NCI-H1930 (cell line): ENCODE results near the gene RUFY1.
"Not testable (repeated sequence)": the region's sequence is repeated elsewhere in the genome, so short reads cannot be mapped to it uniquely, and the experiment has no call there.

Experiments
- DNase-seq, 2 experiments: peaks; one replicate each; lab custom pipeline; 2025; lab: John Stamatoyannopoulos, UW

The RUFY1 gene

DNA sequence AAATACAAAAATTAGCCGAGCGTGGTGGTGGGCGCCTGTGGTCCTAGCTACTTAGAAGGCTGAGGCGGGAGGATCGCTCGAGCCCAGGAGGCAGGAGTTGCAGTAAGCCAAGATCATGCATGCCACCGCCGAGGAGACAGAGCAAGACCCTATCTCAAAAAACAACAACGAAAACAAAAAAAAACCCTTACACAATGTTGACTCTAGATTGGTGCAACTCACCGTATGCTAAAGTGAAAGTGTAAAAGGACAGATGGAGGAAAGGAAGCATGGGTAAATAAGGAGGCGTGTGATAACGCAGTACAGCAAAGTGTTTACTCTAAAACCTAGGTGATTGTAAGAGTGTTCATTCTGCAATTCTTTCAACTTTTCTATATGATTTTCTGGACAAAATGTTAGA is 15.9 kb upstream of the RUFY1 start:
- DNase-seq: no peak

DNA sequence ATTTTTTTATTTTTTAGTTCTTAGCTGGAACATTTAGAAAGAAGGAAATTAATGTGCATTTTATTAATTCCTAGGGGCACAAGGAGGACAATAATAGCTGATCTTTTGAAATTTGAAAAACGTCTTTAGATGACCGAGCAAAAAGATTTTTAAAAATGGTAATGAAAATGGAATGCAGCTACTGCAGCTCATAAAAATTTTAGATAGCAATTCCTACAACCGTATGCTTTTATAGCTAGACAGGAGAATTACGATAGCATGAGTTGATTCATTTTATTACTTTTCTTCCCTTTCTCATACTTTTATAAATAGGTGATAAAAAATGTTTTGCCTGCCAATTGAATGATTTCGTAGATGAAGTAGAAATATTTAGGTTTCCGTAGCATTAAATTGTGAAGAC is 13.7 kb upstream of the RUFY1 start:
- DNase-seq: no peak

DNA sequence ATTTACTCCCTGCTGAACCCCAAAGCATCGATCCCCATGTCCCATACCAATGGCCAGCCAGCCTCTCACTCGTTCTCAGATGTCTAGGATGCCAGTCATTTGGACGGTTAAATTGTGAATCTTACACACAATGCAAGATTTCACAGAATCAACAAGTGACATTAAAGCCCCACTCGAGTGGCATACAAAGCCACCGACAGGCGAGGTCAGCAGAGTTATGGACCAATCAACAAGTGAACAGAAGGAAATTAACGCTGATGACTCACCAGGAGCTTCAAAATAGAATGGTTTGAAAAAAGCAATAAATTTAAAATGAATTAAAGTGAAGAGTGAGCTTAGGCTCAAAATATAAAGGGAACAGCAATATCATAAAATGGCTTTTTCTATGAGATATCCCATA is 8.2 kb upstream of the RUFY1 start:
- no peak for DNase-seq

DNA sequence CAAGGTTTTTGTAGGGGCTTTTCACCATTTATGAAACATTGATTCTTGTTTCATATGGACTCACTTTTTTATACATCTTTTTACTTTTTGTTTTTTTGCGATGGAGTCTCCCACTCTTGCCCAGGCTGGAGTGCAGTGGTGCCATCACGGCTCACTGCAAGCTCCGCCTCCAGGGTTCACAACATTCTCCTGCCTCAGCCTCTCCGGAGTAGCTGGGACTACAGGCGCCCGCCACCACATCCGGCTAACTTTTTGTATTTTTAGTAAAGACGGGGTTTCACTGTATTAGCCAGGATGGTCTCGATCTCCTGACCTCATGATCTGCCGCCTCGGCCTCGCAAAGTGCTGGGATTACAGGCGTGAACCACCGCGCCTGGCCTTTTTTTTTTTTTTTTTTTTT is 7.1 kb upstream of the RUFY1 start:
- not testable (repeated sequence) for DNase-seq

DNA sequence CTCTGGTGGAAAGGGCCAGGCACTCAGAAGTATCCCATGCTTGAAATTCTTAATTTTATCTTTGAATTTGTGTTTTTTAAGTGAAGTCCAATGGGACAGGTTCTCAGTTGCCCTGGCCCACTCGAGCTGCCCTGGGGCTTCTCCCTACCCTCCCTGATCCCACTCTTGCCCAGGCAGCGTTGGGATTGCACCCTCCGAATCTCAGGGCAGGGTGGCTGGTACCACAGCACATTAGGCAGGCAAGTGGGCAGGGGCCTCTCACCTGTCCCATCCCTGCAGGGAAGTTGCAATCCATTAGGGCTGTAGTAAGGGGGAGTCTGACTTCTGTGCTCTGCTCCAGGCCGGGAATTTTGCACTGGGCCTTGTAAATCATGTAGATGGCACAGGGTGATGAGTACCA is 2.7 kb downstream of the RUFY1 start:
- no peak for DNase-seq

DNA sequence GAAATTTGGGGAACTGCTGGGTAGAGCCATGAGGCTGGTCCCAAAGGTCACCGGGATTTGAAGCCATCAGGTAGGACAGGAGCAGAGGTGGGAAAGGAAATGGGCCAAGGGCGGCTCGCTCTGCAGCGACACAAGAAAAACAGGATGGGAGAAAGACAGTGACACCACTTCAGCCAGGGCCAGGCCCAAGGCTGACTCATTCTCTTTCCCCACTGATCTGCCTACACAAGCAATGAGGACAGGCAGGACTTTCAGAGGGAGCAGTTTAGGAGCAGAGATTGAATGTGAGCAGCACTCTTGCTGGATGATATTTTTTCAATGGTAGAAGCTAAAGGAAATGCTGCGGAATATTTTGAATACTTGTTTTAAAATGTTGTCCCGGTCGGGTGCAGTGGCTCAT is 3.5 kb downstream of the RUFY1 start:
- DNase-seq: no peak

DNA sequence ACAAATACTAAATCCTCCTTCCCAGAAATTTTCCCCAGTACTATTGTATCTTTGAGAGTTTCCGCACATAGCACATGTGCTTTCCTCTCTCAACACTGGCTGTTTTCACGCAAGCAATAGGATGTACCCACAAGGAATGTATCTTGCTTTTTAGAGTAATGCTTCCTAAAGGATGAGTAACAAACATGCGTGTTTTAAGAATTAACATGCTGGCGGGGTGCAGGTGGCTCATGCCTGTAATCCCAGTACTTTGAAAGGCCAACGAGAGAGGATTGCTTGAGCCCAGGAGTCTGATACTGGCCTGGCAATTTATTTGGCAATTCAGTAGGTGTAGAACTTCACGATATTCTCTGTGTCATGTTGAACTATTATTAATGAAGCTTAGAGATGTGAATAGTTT is 4.6 kb downstream of the RUFY1 start:
- DNase-seq: no peak

DNA sequence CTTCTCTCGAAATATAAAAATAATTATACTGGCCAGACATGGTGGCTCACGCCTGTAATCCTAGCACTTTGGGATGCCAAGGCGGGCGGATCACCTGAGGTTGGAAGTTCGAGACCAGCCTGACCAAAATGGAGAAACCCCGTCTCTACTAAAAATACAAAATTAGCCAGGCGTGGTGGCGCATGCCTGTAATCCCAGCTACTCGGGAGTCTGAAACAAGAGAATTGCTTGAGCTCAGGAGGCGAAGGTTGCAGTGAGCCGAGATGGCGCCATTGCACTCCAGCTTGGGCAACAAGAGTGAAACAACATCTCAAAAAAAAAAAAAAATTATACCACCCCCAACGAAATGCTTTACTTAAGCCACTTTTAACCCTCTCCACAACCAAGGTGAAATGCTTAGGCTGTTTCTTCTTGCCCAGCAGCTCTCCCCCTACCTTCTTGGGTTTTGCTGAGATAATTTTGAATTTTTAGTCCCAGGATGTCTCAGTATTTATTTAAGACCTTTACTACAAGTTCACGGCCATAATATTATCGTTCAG is 8.0 kb downstream of the RUFY1 start:
- not testable (repeated sequence) for DNase-seq

DNA sequence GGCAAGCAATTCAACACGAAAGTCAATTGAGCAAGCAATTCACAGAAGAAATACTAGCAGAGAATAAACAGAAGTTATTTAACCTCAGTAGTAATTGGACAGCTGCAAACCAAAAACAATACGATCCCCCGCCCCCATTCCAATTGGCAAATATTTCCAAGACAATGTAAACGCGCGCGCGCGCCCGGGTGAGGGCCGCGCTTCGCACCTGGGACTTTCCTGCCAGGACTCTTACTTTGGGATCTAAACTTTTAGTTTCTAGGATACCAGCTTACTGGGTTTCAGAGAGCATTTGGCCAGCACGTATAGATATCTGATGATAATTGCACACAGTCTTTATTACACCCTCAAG is 8.6 kb downstream of the RUFY1 start:
- DNase-seq: peak; percentile 18 to 33

DNA sequence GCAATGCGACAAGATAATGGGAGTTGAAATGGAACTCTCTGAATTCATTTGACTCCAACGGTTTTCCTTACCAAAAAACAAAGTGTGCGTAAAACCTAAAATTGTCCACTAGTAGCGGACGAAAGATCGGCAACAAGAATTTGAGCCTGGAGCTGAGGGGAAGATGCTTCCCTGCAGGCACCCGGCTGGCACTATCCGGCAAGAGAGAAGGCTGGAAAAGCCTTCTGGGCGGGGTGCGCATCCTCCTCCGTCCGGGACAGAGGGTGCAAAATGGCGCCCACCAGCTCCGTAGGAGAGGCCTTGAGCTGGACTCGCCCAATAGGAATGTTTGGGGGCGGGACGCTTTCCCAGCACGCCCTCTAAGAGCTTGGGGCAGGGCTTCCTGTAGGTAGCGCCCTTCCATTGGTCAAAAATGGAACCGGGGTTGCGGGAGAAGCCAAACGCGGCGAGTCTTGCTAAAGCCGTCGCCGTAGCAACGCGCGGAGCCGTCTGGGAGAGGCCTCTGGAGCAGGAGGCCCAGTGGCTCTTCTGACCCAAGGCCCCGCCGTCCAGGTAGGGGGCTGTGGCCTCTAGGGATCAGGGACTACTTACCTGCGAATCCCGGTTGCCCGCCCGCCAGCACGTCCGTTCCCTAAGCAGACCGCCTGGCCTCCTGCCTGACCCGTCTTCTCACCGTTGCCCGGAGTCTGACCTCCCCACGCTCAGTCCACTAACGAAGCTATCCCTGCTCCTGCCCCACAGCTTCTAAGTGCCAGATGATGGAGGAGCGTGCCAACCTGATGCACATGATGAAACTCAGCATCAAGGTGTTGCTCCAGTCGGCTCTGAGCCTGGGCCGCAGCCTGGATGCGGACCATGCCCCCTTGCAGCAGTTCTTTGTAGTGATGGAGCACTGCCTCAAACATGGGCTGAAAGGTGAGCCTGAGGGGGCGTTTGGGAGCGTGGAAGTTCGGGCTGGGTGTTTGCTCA is 9.2 kb downstream of the RUFY1 start:
- peak; percentile 94 for DNase-seq

DNA sequence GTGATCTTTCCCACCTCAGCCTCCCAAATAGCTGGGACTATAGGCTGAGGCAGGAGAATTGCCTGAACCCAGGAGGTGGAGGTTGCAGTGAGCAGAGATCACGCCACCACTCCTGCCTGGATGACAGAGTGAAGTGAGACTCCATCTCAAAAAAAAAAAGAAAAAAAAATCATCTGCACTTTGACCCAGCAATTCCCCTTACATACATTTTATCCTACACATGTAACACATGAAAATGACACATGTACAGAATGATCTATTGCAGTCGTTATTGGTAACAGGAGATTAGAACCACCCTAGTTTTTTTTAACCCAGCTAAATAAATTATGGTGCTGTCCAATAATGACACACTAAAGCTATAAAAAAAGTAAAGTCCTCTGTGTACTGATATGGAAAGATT is 14.2 kb downstream of the RUFY1 start:
- DNase-seq: no peak

DNA sequence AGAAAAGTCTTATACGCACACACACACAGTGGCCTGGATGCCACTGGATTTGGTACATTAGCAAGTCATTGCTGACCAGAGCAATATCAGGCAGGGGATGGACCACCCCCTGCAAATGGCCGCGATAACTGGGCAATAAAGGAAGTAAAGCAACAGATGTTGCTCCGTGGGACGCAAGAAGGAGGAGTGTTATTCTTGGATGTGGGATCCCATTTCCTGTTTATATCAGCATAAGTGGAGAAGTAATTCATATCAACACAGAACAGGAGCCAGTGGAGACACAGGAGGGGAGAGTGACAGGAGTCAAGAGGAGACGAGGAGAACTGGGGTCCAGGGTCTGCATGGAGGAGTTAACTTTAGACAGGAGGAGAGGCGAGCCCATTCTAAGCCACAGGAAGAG is 18.4 kb downstream of the RUFY1 start:
- no peak for DNase-seq

DNA sequence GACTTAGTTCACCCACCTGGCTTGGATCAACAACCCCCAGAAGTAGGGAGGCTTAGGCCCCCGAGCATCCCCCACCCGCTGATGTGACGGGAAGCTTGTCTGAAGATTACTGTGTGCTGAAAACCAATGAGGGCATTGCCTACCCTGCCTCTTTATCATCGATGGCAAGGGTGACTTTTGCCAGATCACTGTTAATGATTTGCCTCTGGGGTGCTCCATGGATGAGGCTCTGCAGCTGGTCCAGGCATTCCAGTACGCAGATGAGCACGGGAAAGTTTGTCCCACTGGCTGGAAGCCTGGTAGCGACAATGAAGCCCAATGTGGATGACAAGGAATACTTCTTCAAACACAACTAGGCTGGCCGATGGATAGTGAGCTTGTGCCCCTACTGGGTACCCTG is 22.0 kb downstream of the RUFY1 start:
- no peak for DNase-seq

DNA sequence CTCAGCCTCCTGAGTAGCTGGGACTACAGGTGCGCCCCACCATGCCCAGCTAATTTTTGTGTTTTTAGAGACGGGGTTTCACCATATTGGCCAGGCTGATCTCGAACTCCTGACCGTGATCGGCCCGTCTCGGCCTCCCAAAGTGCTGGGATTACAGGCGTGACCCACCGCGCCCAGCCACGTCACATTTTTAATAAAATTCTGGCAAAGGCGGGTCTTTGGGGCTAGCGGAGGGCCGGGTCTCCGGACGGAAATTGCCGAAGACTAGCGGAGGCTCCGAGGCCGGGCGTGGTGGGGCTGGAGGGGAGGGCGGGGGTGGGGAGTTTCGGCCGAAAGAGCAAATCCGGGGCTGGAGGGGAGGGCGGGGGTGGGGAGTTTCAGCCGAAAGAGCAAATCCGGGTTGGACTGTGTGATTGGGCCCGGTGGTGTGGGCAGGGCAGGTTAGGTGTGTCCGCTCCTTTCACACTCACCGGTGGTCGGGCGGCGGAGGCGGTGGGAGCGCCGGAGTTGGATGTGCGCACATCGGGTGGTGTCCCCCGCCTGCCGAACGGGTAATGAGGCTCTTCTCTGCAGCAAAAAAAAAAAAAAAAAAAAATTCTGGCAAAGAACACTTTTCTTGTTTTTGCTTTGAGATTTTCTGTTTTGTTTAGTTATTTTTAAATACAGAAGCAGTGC is 27.1 kb downstream of the RUFY1 start:
- DNase-seq: no peak

DNA sequence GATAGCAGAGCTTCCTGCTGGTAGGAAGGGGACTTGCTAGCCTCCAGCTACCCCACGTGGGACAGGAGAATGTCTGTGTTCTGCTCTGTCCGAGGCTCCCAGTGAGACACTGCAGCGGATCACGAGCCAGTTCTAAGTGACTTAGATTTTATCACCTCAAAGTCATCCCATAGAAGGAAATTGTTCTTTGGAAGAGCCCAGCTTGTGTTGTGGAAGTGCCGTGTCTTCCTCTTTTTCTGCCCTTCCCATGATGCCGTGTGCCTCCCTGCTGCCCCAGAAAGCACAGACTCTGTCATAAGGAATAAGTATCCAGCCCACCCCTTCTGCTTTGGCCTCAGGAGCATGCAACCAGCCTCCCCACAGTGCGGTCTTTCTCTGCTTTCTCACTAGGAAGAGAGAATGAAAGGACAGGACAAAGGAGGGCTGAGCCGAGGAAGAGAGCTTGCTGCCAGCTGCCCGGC is 35.6 kb downstream of the RUFY1 start:
- no peak for DNase-seq

DNA sequence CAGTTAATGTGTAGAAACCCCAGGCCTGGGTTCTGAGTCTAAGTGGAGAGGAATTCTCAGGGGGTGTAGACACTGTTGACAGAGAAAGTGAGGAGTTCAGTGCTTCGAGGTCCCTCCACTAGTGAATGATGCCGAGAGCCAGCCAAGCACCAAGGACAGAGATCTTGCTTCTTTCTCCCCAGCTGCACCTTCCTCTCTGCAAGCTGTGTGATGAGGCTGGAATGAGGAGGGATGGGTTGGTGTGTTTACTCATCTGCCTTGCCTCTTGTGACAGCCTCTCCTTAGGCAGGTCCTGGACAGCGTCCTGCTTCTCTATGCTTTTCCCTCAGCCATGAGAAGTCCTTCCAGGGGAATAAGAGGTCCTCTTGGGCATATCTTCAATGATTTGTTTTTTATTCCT is 37.8 kb downstream of the RUFY1 start:
- no peak for DNase-seq

DNA sequence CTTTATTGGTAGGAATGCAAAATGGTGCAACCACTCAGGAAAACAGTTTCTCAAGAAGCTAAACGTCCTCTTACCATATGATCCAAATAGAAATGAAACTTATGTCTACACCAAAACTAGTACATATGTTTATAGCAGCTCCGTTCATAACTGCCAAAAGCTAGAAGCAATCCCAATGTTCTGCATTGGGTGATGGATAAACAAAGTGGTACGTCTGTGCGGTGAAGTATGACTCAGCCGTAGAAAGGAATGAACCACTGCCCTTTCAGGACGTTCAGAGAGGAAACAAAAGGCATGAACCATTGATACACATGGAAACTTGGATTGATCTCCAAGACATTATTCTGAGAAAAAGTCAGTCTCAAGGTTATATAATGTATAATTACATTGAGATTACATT is 45.6 kb downstream of the RUFY1 start:
- no peak for DNase-seq

DNA sequence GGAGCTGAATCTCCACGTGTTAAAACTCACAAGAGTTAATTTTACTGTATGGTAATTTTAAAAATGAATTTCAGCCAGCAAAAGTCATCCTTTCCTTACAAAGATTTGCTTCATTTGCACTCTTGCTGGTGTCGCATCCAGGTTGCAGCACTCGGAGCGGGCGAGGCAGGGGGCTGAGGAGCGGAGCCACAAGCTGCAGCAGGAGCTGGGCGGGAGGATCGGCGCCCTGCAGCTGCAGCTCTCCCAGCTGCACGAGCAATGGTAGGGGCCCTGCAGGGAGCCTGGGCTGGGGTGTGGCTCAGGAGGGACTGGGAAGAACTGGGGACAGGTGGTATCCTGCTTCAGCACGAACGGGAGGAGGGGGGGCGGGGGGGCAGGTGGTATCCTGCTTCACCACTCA is 46.1 kb downstream of the RUFY1 start:
- DNase-seq: no peak

DNA sequence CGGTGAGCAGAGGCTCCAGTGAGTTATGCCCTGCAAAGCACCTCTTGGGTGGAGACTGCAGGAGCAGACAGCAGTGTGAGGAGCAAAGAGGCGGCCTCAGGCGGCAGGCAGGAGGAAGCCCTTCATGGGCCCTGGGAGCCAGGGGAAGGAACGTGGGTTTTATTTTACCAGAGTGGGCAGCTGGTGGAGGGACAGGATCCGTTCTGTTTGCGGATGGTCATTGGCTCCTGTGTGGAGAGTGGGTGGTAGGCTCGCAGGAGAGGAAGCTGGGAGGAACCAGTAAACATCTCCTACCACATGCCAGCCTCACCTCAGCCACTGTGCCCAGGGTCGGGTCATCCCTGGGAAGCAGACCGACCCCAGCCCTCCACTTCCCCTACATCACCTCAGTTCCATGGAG is 48.7 kb downstream of the RUFY1 start:
- no peak for DNase-seq

DNA sequence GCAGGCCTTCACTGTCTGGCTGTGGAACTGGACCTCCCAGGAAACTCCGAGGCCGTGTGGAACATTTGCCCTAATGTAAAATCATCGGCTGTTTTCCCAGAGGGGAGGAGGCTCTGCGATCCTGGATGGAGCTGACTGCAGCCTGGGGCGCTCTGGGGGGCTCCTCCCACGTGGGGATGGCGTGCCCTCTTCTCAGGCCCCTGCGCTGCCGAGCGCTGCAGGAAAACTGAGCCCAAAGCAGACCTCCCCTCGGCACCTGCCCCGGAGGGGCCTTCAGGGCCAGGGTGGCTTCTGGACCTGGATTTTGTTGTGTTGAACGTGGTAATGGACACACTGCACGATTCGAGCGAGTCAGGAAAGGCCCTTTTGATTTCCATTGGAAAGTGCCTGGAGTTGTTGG is 49.2 kb downstream of the RUFY1 start:
- DNase-seq: no peak

DNA sequence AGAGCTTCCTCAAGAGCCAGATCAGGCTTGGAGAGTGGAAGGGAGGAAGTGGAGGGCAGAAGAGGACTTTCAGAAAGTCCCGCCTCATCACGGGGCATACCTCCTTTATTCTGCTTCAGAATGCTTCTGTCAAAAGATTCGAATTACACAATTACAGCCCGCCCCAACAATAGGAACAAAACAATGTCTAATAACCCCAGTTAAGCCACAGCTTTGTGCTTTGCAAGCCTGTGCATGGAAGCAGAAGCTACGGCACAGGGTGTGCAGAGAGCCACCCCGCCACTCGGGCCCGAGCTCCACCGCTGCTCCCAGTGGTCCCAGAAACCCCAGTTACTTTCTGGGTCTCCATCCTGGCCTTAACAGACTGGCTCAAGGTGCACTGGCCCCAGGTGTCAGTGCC is 49.6 kb downstream of the RUFY1 start:
- DNase-seq: no peak

DNA sequence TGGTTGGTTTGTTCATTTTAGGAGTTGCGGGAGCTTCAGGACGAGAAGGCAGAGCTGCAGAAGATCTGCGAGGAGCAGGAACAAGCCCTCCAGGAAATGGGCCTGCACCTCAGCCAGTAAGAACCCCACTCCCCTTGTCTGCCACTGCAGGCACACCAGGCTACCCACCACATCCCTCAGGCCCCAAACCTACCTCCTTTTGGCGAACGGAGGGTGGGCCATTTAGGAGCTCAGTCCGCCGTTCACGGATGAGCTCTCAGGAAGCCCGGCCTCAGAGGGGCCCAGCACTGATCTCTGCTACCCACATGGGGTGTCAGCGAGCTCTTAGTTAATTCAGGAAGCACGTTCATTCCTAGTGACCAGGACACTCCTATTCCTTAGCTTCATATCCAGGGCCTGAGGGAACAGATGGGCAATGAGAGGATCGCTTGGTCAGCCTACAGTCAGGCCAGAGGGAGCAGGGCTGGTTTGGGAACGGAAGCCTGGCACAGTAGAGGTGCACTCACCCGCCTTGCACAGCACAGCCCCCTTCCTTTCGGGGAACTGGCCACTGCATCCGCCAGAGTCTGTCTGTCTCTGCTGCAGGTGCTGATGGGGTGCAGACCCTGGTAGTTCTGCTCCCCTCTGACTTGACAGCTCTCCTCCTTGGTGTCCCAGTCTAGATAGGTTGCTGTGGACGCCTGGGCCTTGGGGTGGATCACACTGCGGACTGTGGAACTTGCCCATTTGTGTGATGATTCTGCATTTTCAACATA is 51.7 kb downstream of the RUFY1 start:
- DNase-seq: no peak

DNA sequence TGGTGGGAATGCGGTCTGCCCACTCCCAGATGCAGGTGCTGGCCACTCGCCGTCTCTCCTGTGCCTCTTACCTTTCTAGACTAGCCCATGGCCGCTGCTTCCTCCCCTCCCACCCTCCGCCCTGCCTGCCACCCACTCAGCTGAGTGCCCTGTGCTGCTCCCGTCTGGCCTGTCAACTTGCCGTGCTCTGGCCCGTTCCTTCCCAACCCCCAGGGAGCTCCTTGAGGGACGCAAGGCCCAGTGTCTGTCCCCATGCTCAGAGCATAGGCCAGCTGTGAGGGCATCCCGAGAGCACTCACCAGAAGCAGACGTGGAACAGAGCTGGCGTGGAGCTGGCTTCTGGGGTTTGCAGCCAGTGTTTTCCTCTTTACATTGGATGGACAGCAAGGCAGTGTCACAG is 53.0 kb downstream of the RUFY1 start:
- no peak for DNase-seq
